A549 (cell line): ENCODE measurements around the gene PPP1R37. TPM values are rescaled to one million over a fixed set of nuclear protein-coding genes. Genes with fewer than 3 reads are reported as not detected.

ENCODE experiments used
- ATAC-seq, 2 experiments: fragments of 200-7000 bp in 1 of 2; fragments of >200 bp in 1 of 2; cut with Nextera tagmentation in 1 of 2; cut with Tn5 transposase in 1 of 2; 3 replicates each; pipeline versions ENCODE4 v1.8.0 to v1.9.1; 2018 to 2020; ENCODE audit warnings: mild to moderate bottlenecking in 1 of 2, moderate library complexity in 1 of 2
- CTCF ChIA-PET: fragments of 300-600 bp; sonication (Branson Sonifier 250); formaldehyde crosslinking; extraction: SDS; loops from one replicate; lab custom pipeline; 2021; ENCODE audit warnings: antibody characterized with exemption, inconsistent platforms; lab: Yijun Ruan, JAX
- POLR2A ChIA-PET: fragments of 350-600 bp; formaldehyde crosslinking; extraction: SDS; loops from one replicate; lab custom pipeline; 2021; ENCODE audit warnings: antibody characterized with exemption, inconsistent platforms; lab: Yijun Ruan, JAX
- DNase-seq, 2 experiments: peaks; one replicate each; pipeline versions ENCODE4 v3.0.0 to v3.0.0-alpha.2; 2011 to 2016; ENCODE audit warnings: low read depth in 1 of 2, low spot score in 1 of 2
- FAIRE-seq: peaks from 2 replicates; lab custom pipeline; 2011; peaks lifted over from hg19 to GRCh38; lab: Jason Lieb, UNC
- H3K27ac ChIP-seq, 2 experiments: fragments of >200 bp; sonication (Bioruptor Twin); formaldehyde crosslinking; 3 replicates each; pipeline ENCODE4 v1.5.1; 2016 to 2017
- H3K4me1 ChIP-seq: fragments of >200 bp; sonication (Bioruptor Twin); formaldehyde crosslinking; 3 replicates; pipeline ENCODE4 v1.6.1; 2016
- H3K4me2 ChIP-seq: fragments of >200 bp; sonication (Bioruptor Twin); formaldehyde crosslinking; 3 replicates; pipeline ENCODE4 v1.6.1; 2016
- H3K4me3 ChIP-seq: fragments of >200 bp; sonication (Bioruptor Twin); formaldehyde crosslinking; 3 replicates; pipeline ENCODE4 v1.5.1; 2016
- H3K9me3 ChIP-seq: fragments of >200 bp; sonication (Bioruptor Twin); formaldehyde crosslinking; 3 replicates; pipeline ENCODE4 v1.6.1; 2016
- ATOH8 ChIP-seq: fragments of 250-450 bp; sonication (Bioruptor Pico); IDR thresholded peaks from 2 replicates; pipeline ENCODE4 v1.5.0; 2020; ENCODE audit warnings: low read depth, mild to moderate bottlenecking, moderate library complexity
- BHLHE40 ChIP-seq: IDR thresholded peaks from 2 replicates; pipeline ENCODE4 v1.6.1; 2012; ENCODE audit warnings: low read depth, low read length, inconsistent platforms
- CBX8 ChIP-seq: fragments of 200-600 bp; sonication (generic); IDR thresholded peaks from 2 replicates; pipeline ENCODE4 v1.6.1; 2016
- CEBPB ChIP-seq, 2 experiments: fragments of >200 bp in 1 of 2; sonication (Bioruptor Twin) in 1 of 2; formaldehyde crosslinking in 1 of 2; IDR thresholded peaks; 2 replicates each; pipeline ENCODE4 v1.6.1; 2012 to 2016
- EP300 ChIP-seq, 2 experiments: fragments of >200 bp; sonication (Bioruptor Twin); formaldehyde crosslinking; IDR thresholded peaks; 2 replicates in 1 of 2; 3 replicates in 1 of 2; pipeline ENCODE4 v1.6.1; 2016 to 2017
- FOSB ChIP-seq: fragments of 250-450 bp; sonication (Bioruptor Pico); IDR thresholded peaks from 2 replicates; pipeline ENCODE4 v1.5.0; 2020; ENCODE audit warnings: mild to moderate bottlenecking, moderate library complexity
- HOXA7 ChIP-seq: fragments of 250-450 bp; sonication (Bioruptor Pico); IDR thresholded peaks from 2 replicates; pipeline ENCODE4 v1.5.0; 2020; ENCODE audit warnings: mild to moderate bottlenecking, moderate library complexity
- JUN ChIP-seq, 2 experiments: fragments of >200 bp; sonication (Bioruptor Twin); formaldehyde crosslinking; IDR thresholded peaks; 2 replicates in 1 of 2; 3 replicates in 1 of 2; pipeline ENCODE4 v1.6.1; 2016 to 2017
- JUNB ChIP-seq: fragments of >200 bp; sonication (Bioruptor Twin); formaldehyde crosslinking; IDR thresholded peaks from 2 replicates; pipeline ENCODE4 v1.6.1; 2016
- KDM1A ChIP-seq: fragments of 200-600 bp; sonication (generic); IDR thresholded peaks from 2 replicates; pipeline ENCODE4 v1.6.1; 2016; ENCODE audit warnings: low read depth, mild to moderate bottlenecking
- MAFK ChIP-seq: fragments of 450-650 bp; IDR thresholded peaks from 2 replicates; pipeline ENCODE4 v1.6.1; 2014; ENCODE audit not compliant: partially characterized antibody
- MAX ChIP-seq: IDR thresholded peaks from 2 replicates; pipeline ENCODE4 v1.6.1; 2012
- NPAS2 ChIP-seq: fragments of 250-450 bp; sonication (Bioruptor Pico); IDR thresholded peaks from 2 replicates; pipeline ENCODE4 v1.8.0; 2022; ENCODE audit warnings: mild to moderate bottlenecking, moderate library complexity, borderline replicate concordance
- POLR2A ChIP-seq: IDR thresholded peaks from 2 replicates; pipeline ENCODE4 v1.6.1; 2012; ENCODE audit warnings: mild to moderate bottlenecking, low read length
- RCOR1 ChIP-seq: fragments of 150-350 bp; IDR thresholded peaks from 2 replicates; pipeline ENCODE4 v1.6.1; 2014; ENCODE audit warnings: antibody characterized with exemption, low read length, low read depth
- RNF2 ChIP-seq: fragments of 200-600 bp; sonication (generic); IDR thresholded peaks from 2 replicates; pipeline ENCODE4 v1.6.1; 2016; ENCODE audit warnings: low read depth, mild to moderate bottlenecking, antibody characterized with exemption, moderate library complexity, borderline replicate concordance
- SMC3 ChIP-seq: fragments of >200 bp; sonication (Bioruptor Twin); formaldehyde crosslinking; IDR thresholded peaks from 3 replicates; pipeline ENCODE4 v1.6.1; 2018; ENCODE audit warnings: inconsistent platforms
- ZFP36 ChIP-seq: fragments of 450-650 bp; IDR thresholded peaks from 2 replicates; pipeline ENCODE4 v1.6.1; 2014; ENCODE audit warnings: borderline replicate concordance; ENCODE audit not compliant: partially characterized antibody
- ZNF302 ChIP-seq: fragments of 250-450 bp; sonication (Bioruptor Pico); IDR thresholded peaks from 2 replicates; pipeline ENCODE4 v1.9.0; 2021; ENCODE audit warnings: inconsistent platforms, mild to moderate bottlenecking, moderate library complexity
- WGBS: methylation state at CpG from one replicate; pipeline ENCODE4 v1.1.6; 2017; ENCODE audit errors: missing lambda C conversion rate; 5-methylcytosine and 5-hydroxymethylcytosine counted together
- polyA plus RNA-seq, 4 experiments: library from polyadenylated mRNA; depleted of rRNA in 3 of 4; stranded (reverse); fragments of >200 nt; fragmentation: RNase III in 1 of 4; extraction: RNeasy Plus Mini Kit Qiagen cat#74134 plus additional on column Dnase treatment in 1 of 4; gene quantifications; 2 replicates in 3 of 4; 3 replicates in 1 of 4; pipeline ENCODE4 v1.2.3, GENCODE V29; 2011 to 2017
- TF ChIP-seq, protein P1 (sequence below): fragments of 150-350 bp; IDR thresholded peaks from 2 replicates; pipeline ENCODE4 v1.6.1; 2014; ENCODE audit warnings: low read depth, mild to moderate bottlenecking, low read length

The PPP1R37 gene
- polyA plus RNA-seq, 2 of the 4 experiments (the other 2 are of a cell fraction), result 9.1 to 21.8 TPM

GRCh38 chr19:45069056-45069455 is 23.9 kb upstream of the PPP1R37 start:
- CTCF ChIA-PET, result interaction anchor here (1.4 to 3.0 kb wide), 3 partner anchors 10 to 19 kb away, joined by 3 to 25 read pairs (median 8); no protein-coding TSS in a partner anchor

GRCh38 chr19:45070214-45070613 is 22.8 kb upstream of the PPP1R37 start:
- CTCF ChIA-PET, result interaction anchor here (0.6 to 2.9 kb wide), 2 partner anchors 8 to 521 kb away, joined by 3 to 42 read pairs; no protein-coding TSS in a partner anchor
- H3K4me1 ChIP-seq, result peaks cover 7% of the 10 kb centered on the region; the same call in 2 of the 3 replicates
- 82% methylated on average over 6 of the region's 6 CpGs for WGBS
- FAIRE-seq (no peak), DNase-seq (no peak)
- H3K4me3 ChIP-seq, result no peak overlapping the region
- no peak overlapping the region for H3K4me2 ChIP-seq
- POLR2A ChIA-PET, result no interaction called here
- H3K27ac ChIP-seq, result no peak overlapping the region
- TF ChIP-seq CBX8 (no peak), POLR2A (no peak), NPAS2 (no peak), MAFK (no peak), MAX (no peak)
- TF ChIP-seq, all 56 proteins: peak for 0
- ATAC-seq, result no peak
- no peaks in the 10 kb centered on the region for H3K9me3 ChIP-seq

More at GRCh38 chr19:45069056-45069455, 23.9 kb upstream of the PPP1R37 start:
- no peak overlapping the region for H3K4me3 ChIP-seq
- no peak overlapping the region for H3K4me2 ChIP-seq
- peak; percentile 68 to 85 for ATAC-seq
- TF ChIP-seq ZNF302 (CRISPR knock-in tag), result no peak
- no peak for TF ChIP-seq ATOH8 (CRISPR knock-in tag)
- no peak for TF ChIP-seq SMC3
- no peak for TF ChIP-seq CBX8
- TF ChIP-seq JUNB, result no peak
- TF ChIP-seq JUN (IDR thresholded peaks at IDR 0.05), result no peak
- TF ChIP-seq, protein P1, sequence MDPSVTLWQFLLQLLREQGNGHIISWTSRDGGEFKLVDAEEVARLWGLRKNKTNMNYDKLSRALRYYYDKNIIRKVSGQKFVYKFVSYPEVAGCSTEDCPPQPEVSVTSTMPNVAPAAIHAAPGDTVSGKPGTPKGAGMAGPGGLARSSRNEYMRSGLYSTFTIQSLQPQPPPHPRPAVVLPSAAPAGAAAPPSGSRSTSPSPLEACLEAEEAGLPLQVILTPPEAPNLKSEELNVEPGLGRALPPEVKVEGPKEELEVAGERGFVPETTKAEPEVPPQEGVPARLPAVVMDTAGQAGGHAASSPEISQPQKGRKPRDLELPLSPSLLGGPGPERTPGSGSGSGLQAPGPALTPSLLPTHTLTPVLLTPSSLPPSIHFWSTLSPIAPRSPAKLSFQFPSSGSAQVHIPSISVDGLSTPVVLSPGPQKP, result no peak
- TF ChIP-seq FOSB (CRISPR knock-in tag), result no peak
- TF ChIP-seq POLR2A, result no peak
- TF ChIP-seq HOXA7 (CRISPR knock-in tag), result no peak
- no peak for TF ChIP-seq ZFP36
- no peak for TF ChIP-seq EP300 (IDR thresholded peaks at IDR 0.05)
- no peak for TF ChIP-seq RCOR1
- no peaks in the 10 kb centered on the region for H3K9me3 ChIP-seq
- POLR2A ChIA-PET, result interaction anchor here (1.1 to 1.8 kb wide), 3 partner anchors 10 to 30 kb away, joined by 4 to 8 read pairs (median 5); partner anchors contain the start of genes CLASRP, GEMIN7 and PPP1R37
- WGBS, result 76% methylated on average over 13 of the region's 13 CpGs
- DNase-seq, result peak; percentile 61 to 74
- H3K4me1 ChIP-seq, result no peaks in the 10 kb centered on the region
- H3K27ac ChIP-seq, result no peak overlapping the region
- FAIRE-seq, result no peak

DNA sequence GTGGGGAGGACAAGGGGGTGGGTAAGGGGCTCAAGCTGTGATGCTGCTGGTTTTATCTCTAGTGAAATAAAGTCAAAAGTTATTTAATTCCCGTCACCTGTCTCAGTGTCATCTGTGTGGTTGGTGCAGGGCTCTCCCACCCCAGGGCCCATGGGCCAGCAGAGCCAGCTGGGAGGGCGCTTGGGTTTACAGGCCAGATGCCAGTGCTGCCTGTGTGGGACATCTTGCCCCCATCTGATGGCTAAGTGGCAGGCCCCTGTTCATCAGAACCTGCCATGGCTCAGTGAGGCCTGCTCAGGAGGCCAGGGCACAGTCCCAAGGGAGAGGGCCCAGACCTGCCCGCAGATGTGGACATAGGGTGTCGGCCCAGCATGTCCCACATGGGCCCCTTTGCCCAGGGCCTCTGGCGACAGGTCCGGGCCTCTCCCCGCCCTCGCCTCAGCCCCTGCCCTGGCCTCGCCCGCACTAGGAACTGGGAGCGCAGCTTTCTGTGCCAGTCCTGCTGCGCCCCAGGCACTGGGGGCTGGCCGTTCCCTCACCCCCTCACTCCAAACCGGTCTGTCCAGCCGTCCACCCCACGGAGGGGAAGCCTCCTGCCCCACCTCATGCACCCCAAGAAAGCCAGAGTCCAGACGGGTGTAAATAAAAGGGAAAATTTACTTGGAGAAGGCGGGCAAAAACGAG is 22.0 kb upstream of the PPP1R37 start:
- POLR2A ChIA-PET, result no interaction called here
- 84% methylated on average over 19 of the region's 19 CpGs for WGBS
- Histone ChIP-seq H3K4me3 (no peak overlapping the region), H3K27ac (no peak overlapping the region), H3K4me2 (no peak overlapping the region), H3K4me1 (peaks cover 7% of the 10 kb centered on the region; the same call in 2 of the 3 replicates), H3K9me3 (no peaks in the 10 kb centered on the region)
- TF ChIP-seq KDM1A (no peak), BHLHE40 (no peak), CEBPB (IDR thresholded peaks at IDR 0.05) (no peak), RNF2 (no peak)
- DNase-seq (no peak), FAIRE-seq (no peak), ATAC-seq (no peak)
- CTCF ChIA-PET, result interaction anchor here (0.6 to 2.9 kb wide), 2 partner anchors 9 to 520 kb away, joined by 3 to 42 read pairs; no protein-coding TSS in a partner anchor
